NB4 (cell line): ENCODE results near the gene SLCO3A1.

Experiments
- DNase-seq: peaks from one replicate; pipeline ENCODE4 v3.0.0; 2010; ENCODE audit warnings: low read depth
- H3K4me3 ChIP-seq: one replicate; pipeline ENCODE4 v1.5.1; 2011; ENCODE audit warnings: mild to moderate bottlenecking, low read depth, low read length, moderate library complexity
- MYC ChIP-seq: IDR thresholded peaks from 2 replicates; pipeline ENCODE4 v1.6.1; 2011; ENCODE audit warnings: low read depth, low read length
- POLR2A ChIP-seq: IDR thresholded peaks from 2 replicates; pipeline ENCODE4 v1.6.1; 2011; ENCODE audit warnings: mild to moderate bottlenecking; ENCODE audit not compliant: insufficient read length; ENCODE audit errors: extremely low read depth
- TF ChIP-seq, protein P1 (sequence below): IDR thresholded peaks from one replicate; pipeline ENCODE4 v1.5.1; 2012; ENCODE audit warnings: low read depth, low read length
- TF ChIP-seq, protein P2 (sequence below): IDR thresholded peaks from 2 replicates; pipeline ENCODE4 v1.6.1; 2011; ENCODE audit warnings: low read depth, low read length

SLCO3A1 gene

DNA sequence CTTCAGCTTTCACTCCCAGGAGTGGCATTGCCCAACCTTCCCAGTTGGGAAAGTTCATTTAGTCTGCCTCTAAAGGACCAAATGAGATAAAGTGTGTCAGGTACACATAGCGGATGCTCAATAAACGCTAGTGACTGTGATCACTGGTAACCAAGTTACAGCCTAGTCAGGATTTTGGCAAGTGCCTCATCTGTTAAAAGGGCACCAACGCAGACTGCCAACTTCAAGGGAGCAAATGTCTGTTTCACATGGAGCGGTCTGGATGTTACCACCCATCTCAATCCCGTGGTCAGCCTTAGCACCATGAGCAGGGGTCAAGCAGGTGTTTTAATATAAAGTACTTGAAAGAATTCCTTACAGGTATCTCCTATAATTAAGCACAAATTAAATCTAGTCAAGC is 22.7 kb downstream of the SLCO3A1 start:
- DNase-seq: no peak
- TF ChIP-seq, protein P1, sequence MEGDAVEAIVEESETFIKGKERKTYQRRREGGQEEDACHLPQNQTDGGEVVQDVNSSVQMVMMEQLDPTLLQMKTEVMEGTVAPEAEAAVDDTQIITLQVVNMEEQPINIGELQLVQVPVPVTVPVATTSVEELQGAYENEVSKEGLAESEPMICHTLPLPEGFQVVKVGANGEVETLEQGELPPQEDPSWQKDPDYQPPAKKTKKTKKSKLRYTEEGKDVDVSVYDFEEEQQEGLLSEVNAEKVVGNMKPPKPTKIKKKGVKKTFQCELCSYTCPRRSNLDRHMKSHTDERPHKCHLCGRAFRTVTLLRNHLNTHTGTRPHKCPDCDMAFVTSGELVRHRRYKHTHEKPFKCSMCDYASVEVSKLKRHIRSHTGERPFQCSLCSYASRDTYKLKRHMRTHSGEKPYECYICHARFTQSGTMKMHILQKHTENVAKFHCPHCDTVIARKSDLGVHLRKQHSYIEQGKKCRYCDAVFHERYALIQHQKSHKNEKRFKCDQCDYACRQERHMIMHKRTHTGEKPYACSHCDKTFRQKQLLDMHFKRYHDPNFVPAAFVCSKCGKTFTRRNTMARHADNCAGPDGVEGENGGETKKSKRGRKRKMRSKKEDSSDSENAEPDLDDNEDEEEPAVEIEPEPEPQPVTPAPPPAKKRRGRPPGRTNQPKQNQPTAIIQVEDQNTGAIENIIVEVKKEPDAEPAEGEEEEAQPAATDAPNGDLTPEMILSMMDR: no peak
- TF ChIP-seq MYC (no peak), POLR2A (no peak)
- TF ChIP-seq, protein P2, sequence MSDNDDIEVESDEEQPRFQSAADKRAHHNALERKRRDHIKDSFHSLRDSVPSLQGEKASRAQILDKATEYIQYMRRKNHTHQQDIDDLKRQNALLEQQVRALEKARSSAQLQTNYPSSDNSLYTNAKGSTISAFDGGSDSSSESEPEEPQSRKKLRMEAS: no peak
- no peak overlapping the region for H3K4me3 ChIP-seq

DNA sequence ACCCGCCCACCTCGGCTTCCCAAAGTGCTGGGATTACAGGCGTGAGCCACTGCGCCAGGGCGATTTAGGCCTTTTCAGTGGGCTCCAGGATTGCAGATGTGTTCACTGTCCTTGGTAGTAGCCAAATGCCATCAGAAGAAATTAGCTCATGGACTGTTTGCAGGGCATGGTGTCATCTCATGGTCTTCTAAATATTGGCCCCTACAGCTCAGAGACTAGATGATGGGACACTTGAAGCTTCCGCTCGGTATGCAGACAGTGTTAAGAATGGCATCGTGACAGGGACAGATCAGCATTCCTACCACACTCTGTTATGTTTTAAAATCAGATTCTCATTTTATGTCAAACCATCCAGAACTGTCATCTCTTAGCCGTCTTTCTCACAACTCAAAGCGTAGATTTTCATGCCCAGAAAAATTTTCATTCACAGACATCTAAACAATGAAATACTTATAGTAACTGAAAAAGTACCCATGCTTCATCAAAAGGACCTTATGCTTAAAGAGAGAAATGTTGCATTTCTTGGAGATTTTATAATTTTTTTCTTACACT is 24.9 kb downstream of the SLCO3A1 start:
- DNase-seq: no peak
- TF ChIP-seq, protein P1: no peak
- TF ChIP-seq POLR2A (no peak), MYC (no peak)
- TF ChIP-seq, protein P2: no peak
- no peak overlapping the region for H3K4me3 ChIP-seq

DNA sequence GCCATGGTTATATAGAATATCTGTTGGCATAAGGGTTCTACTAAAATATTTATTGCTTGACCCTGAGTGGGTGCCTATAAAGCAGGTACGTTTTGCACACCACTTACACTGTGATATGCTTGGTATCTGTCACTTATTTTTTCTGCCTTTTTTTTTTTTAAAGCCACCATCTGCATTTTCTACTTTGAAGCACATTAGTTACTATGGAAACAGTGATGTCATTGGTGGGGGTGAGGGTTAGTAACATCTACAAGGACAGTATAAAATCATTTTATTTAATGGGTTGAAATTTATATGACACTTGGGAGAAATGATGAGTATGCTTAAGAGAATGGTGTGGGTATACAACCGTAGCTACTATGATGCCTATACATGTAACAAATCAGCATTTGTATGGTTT is 25.6 kb downstream of the SLCO3A1 start:
- no peak overlapping the region for H3K4me3 ChIP-seq
- no peak for TF ChIP-seq MYC
- TF ChIP-seq, protein P2: no peak
- TF ChIP-seq, protein P1: no peak
- TF ChIP-seq POLR2A: no peak
- DNase-seq: no peak

DNA sequence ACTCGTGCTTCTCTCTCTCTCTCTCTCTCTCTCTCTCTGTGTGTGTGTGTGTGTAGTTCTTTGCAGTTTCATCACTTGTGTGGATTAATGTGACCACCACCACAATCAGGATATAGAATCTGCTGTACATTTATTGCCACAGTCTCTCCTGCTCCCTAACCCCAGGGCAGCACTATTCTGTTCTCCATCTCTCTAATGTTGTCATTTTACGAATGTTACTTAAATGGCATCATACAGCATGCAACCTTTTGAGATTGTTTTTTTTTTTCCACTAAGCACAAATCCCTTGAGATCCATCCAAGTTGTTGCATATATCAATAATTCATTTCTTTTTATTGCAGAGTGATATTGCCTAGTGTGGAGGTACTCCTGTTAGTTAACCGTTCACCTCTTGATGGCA is 26.9 kb downstream of the SLCO3A1 start:
- DNase-seq: no peak
- no peak for TF ChIP-seq POLR2A
- TF ChIP-seq, protein P1: no peak
- TF ChIP-seq MYC: no peak
- TF ChIP-seq, protein P2: no peak
- H3K4me3 ChIP-seq: no peak overlapping the region

DNA sequence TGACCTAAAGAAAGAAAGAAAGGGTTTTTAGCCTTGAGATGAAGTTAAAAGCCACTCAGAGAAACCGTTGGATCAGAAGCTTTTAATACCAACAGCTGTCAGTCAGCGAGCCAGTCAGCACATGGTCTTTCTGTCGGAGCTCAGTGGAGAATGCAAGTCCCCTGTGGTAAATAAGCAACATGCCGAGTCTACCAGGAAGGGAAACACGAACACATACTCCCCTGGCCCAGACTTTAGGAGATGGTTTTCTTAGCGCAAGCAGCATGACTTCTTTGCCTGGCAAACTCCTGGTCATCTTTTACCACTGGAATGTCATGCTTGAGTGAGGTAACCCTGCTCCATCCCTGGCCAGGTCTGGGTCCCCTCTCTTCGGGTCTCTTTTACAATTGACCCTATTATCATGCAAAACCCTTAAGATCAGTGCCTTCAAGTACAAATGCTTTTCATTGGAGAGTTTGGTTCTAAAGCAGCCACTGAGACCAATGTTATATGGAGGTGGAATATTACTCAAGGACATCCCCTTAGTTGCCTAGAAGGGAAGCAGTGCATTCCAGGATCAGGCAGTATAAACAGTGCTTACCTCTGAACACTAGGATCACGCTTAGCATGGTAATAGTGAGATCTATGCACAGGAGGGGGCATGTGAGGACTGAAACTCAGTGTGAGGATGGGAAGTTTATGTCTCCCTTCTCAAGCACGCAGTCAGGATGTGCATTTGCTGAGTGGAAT is 28.2 kb downstream of the SLCO3A1 start:
- TF ChIP-seq, protein P2: no peak
- TF ChIP-seq MYC (no peak), POLR2A (no peak)
- TF ChIP-seq, protein P1: no peak
- H3K4me3 ChIP-seq: no peak overlapping the region
- no peak for DNase-seq
